CD4-positive, CD25-positive, alpha-beta regulatory T cell (primary cell): ENCODE data around the gene SEMA4F. TPM values are rescaled to one million over a fixed set of nuclear protein-coding genes. Genes with fewer than 3 reads are reported as not detected.

ENCODE experiments used
- ATAC-seq, 2 donors: fragments of 150-1000 bp; cut with Tn5 transposase; one replicate each; pipeline ENCODE4 v1.10.0; 2021; ENCODE audit warnings: low read depth in 2 of 2, moderate number of reproducible peaks in 2 of 2, moderate library complexity in 1 of 2
- DNase-seq, 3 donors: peaks; one replicate each; pipeline versions ENCODE4 v3.0.0 to v3.0.0-alpha.2; 2012 to 2022; ENCODE audit warnings: mixed read lengths in 1 of 3
- H3K27ac ChIP-seq: one replicate; pipeline ENCODE4 v1.7.0; 2013; ENCODE audit warnings: mild to moderate bottlenecking, low read length; ENCODE audit not compliant: insufficient read depth, poor library complexity, severe bottlenecking
- H3K27me3 ChIP-seq: one replicate; pipeline ENCODE4 v1.7.0; 2013; ENCODE audit warnings: low read length; ENCODE audit not compliant: control insufficient read depth, insufficient read depth
- H3K36me3 ChIP-seq: one replicate; pipeline ENCODE4 v1.7.0; 2013; ENCODE audit warnings: mild to moderate bottlenecking, low read length, moderate library complexity; ENCODE audit not compliant: control insufficient read depth, insufficient read depth
- H3K4me1 ChIP-seq: 2 replicates; pipeline ENCODE4 v1.7.0; 2013; ENCODE audit warnings: mild to moderate bottlenecking, low read length; ENCODE audit not compliant: insufficient read depth, control insufficient read depth, poor library complexity, severe bottlenecking
- H3K4me3 ChIP-seq: one replicate; pipeline ENCODE4 v1.7.0; 2013; ENCODE audit warnings: low read depth, mild to moderate bottlenecking, low read length, moderate library complexity
- H3K9me3 ChIP-seq, 2 experiments: 1 replicate in 1 of 2; 2 replicates in 1 of 2; pipeline ENCODE4 v1.7.0; 2013; ENCODE audit warnings: low read length in 2 of 2, mild to moderate bottlenecking in 1 of 2, moderate library complexity in 1 of 2; ENCODE audit not compliant: control insufficient read depth in 2 of 2
- H3K27ac Mint-ChIP-seq, 3 donors: one replicate each; pipeline ENCODE4 v1.8.0; 2020 to 2022; ENCODE audit warnings: mild to moderate bottlenecking in 3 of 3, mixed read lengths in 3 of 3, moderate library complexity in 2 of 3
- H3K27me3 Mint-ChIP-seq: one replicate; pipeline ENCODE4 v1.8.0; 2022; ENCODE audit warnings: mild to moderate bottlenecking, mixed read lengths
- H3K36me3 Mint-ChIP-seq: one replicate; pipeline ENCODE4 v1.8.0; 2020; ENCODE audit warnings: mixed read lengths
- H3K4me1 Mint-ChIP-seq, 4 donors: one replicate each; pipeline ENCODE4 v1.8.0; 2020 to 2022; ENCODE audit warnings: mixed read lengths in 4 of 4, mild to moderate bottlenecking in 1 of 4
- H3K4me3 Mint-ChIP-seq, 4 donors: one replicate each; pipeline ENCODE4 v1.8.0; 2020 to 2022; ENCODE audit warnings: mild to moderate bottlenecking in 4 of 4, mixed read lengths in 4 of 4, moderate library complexity in 3 of 4
- H3K9me3 Mint-ChIP-seq, 7 donors: one replicate each; pipeline ENCODE4 v1.8.0; 2020 to 2022; ENCODE audit warnings: mixed read lengths in 7 of 7, mild to moderate bottlenecking in 3 of 7, moderate library complexity in 2 of 7
- polyA plus RNA-seq, 4 donors: library from polyadenylated mRNA; unstranded; fragments of 300-500 nt; fragmentation: Illumina TruSeq; gene quantifications; one replicate each; pipeline ENCODE4 v1.2.3, GENCODE V29; 2021
- total RNA-seq: library from RNA; stranded (reverse); gene quantifications from one replicate; pipeline ENCODE4 v1.2.3, GENCODE V29; 2022

Gene SEMA4F, protein sequence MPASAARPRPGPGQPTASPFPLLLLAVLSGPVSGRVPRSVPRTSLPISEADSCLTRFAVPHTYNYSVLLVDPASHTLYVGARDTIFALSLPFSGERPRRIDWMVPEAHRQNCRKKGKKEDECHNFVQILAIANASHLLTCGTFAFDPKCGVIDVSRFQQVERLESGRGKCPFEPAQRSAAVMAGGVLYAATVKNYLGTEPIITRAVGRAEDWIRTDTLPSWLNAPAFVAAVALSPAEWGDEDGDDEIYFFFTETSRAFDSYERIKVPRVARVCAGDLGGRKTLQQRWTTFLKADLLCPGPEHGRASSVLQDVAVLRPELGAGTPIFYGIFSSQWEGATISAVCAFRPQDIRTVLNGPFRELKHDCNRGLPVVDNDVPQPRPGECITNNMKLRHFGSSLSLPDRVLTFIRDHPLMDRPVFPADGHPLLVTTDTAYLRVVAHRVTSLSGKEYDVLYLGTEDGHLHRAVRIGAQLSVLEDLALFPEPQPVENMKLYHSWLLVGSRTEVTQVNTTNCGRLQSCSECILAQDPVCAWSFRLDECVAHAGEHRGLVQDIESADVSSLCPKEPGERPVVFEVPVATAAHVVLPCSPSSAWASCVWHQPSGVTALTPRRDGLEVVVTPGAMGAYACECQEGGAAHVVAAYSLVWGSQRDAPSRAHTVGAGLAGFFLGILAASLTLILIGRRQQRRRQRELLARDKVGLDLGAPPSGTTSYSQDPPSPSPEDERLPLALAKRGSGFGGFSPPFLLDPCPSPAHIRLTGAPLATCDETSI
- 11.1 TPM for total RNA-seq
- polyA plus RNA-seq: 1 to 10 TPM; 7.3 to 10.0 (median 8.5) TPM

- Mint-ChIP-seq H3K4me1 (peaks cover 0 to 32% (median 24%) of the 10 kb centered on the region in 4 donors), H3K27ac (peak within 1 kb of the TSS; percentile 85 to 88 (median 87)), H3K4me3 (peak within 1 kb of the TSS; percentile 93 to 97 (median 95)), H3K36me3 (peaks cover 22% of the 10 kb centered on the region), H3K27me3 (peaks cover 4% of the 10 kb centered on the region), H3K9me3 (no peaks in the 10 kb centered on the region)
- DNase-seq (peak; percentile 92 to 96 (median 93)), ATAC-seq (peak; percentile 98 to 99)
- Histone ChIP-seq H3K36me3 (no peaks in the 10 kb centered on the region), H3K9me3 (no peaks in the 10 kb centered on the region), H3K4me3 (peak within 1 kb of the TSS; percentile 74), H3K27me3 (no peaks in the 10 kb centered on the region), H3K27ac (peak within 1 kb of the TSS; percentile 52), H3K4me1 (peaks cover 9% of the 10 kb centered on the region)
Observed at GRCh38 chr2:74653985-74654882, at the start of gene SEMA4F. Gene SEMA4F, plus strand, starts transcription at chr2:74654247. Its CDS starts 130 bp downstream, at chr2:74654377.

DNA sequence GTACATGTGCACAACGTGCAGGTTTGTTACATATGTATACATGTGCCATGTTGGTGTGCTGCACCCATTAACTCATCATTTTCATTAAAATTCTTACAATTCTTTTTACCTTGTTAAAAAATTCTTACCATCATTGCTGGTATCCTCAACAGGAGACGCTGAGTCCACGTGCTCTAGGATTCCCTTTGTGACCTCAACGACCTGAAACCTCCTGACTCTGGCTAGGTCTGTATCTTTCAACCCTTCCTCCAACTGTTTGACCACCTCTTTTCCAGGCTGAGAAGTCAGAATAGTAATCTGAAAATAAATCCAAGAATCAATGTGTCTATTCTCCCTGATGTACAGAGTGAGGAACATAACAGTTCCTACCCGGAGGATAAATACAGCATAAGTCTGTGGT lies 47.1 kb upstream of the SEMA4F start:
- Histone ChIP-seq H3K27me3 (peaks cover 29% of the 10 kb centered on the region), H3K36me3 (no peaks in the 10 kb centered on the region), H3K4me1 (no peaks in the 10 kb centered on the region), H3K27ac (no peak overlapping the region), H3K4me3 (no peak overlapping the region), H3K9me3 (no peaks in the 10 kb centered on the region)
- Mint-ChIP-seq H3K9me3 (peaks cover 0 to 3% (median 0%) of the 10 kb centered on the region in 7 donors), H3K4me3 (no peak overlapping the region), H3K36me3 (no peaks in the 10 kb centered on the region), H3K27ac (no peak overlapping the region), H3K4me1 (peaks cover 0 to 5% (median 1%) of the 10 kb centered on the region in 4 donors), H3K27me3 (peaks cover 61% of the 10 kb centered on the region)
- ATAC-seq (no peak), DNase-seq (no peak)

GRCh38 chr2:74617122-74617521 lies 36.9 kb upstream of the SEMA4F start:
- Mint-ChIP-seq H3K36me3 (no peaks in the 10 kb centered on the region), H3K27me3 (peaks cover 68% of the 10 kb centered on the region), H3K27ac (no peak overlapping the region), H3K4me1 (peaks cover 0 to 5% (median 0%) of the 10 kb centered on the region in 4 donors), H3K9me3 (peaks cover 0 to 1% (median 0%) of the 10 kb centered on the region in 7 donors), H3K4me3 (no peak overlapping the region)
- Histone ChIP-seq H3K27me3 (peaks cover 29% of the 10 kb centered on the region), H3K4me3 (no peak overlapping the region), H3K36me3 (no peaks in the 10 kb centered on the region), H3K9me3 (no peaks in the 10 kb centered on the region), H3K4me1 (no peaks in the 10 kb centered on the region), H3K27ac (no peak overlapping the region)
- ATAC-seq (no peak), DNase-seq (no peak)

DNA sequence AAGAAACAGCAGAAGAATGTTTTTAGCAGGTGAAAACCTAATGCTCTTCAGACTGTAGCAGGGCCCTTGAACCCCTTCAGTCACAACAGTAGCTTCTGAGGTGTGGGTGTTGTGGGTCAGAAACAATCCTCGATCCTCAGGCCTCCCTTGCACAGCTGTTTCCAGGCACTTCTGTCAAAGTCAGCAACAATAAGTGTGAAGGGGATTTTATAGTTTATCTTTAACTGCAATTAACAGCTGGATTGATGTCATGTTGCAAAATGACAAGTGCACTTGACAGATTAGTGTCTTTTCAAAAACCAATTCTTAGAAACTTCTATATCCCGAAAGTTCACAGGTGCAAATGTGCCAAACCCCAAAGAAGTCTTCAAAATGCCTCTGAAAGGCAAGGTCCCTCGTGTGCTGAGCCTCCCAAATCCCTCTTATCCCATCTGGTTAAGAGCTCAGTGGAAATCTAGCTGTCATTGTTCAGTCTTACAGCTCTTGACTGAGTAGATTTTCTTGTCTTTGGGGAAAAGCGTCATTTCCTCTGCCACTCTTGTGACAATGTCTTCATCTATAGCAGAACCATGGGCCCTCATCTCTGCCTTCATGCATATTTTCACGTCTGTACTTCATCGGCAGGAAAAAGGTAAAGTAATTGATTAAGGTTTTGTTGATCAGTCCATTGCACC lies 35.5 kb upstream of the SEMA4F start:
- no peaks in the 10 kb centered on the region for H3K36me3 ChIP-seq
- no peak overlapping the region for H3K4me3 Mint-ChIP-seq

DNA sequence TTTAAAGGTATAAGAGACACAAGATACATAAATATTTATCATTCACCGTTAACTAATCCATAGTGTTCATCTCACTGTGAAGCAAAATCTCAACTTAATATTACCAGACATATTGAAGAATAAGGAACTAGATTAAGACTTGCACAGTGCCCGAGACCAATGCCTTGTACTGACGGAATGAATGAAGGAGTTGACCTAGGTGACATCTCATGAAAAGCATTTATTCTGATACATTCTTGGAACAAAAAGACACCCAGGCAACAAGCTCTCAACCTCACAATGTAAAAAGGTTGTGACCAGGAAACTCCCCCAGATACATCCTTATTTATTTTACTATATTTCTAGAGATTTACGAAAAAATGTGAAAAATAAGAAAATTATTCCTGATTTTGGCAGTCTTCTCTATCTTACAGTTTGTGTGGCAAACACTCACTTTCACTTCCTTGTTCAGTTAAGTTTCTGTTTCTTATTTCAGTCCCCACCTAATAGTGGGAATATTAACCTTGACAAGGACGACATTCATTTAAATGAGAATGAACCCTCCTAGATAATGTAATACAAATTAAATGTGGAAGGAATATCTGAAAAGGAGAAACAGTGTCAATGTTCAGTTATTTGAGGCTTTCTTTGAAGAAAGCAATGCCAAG lies 34.3 kb upstream of the SEMA4F start:
- ATAC-seq: no peak
- H3K4me3 ChIP-seq: no peak overlapping the region
- peaks cover 0 to 5% (median 0%) of the 10 kb centered on the region in 4 donors for H3K4me1 Mint-ChIP-seq

More for the DNA sequence above, 35.5 kb upstream of the SEMA4F start:
- no peak for DNase-seq
- Mint-ChIP-seq H3K27me3 (peaks cover 55% of the 10 kb centered on the region), H3K27ac (no peak overlapping the region), H3K36me3 (no peaks in the 10 kb centered on the region), H3K9me3 (peaks cover 0 to 1% (median 0%) of the 10 kb centered on the region in 7 donors), H3K4me1 (peaks cover 0 to 5% (median 0%) of the 10 kb centered on the region in 4 donors)
- ATAC-seq: no peak
- Histone ChIP-seq H3K4me3 (no peak overlapping the region), H3K27me3 (peaks cover 21% of the 10 kb centered on the region), H3K9me3 (no peaks in the 10 kb centered on the region), H3K4me1 (no peaks in the 10 kb centered on the region), H3K27ac (no peak overlapping the region)

GRCh38 chr2:74620671-74621070 lies 33.4 kb upstream of the SEMA4F start:
- Mint-ChIP-seq H3K4me1 (peaks cover 0 to 5% (median 0%) of the 10 kb centered on the region in 4 donors), H3K36me3 (no peaks in the 10 kb centered on the region), H3K27ac (no peak overlapping the region), H3K27me3 (peaks cover 40% of the 10 kb centered on the region), H3K4me3 (no peak overlapping the region), H3K9me3 (peaks cover 0 to 2% (median 0%) of the 10 kb centered on the region in 7 donors)
- Histone ChIP-seq H3K27me3 (peaks cover 13% of the 10 kb centered on the region), H3K4me1 (no peaks in the 10 kb centered on the region), H3K36me3 (no peaks in the 10 kb centered on the region), H3K27ac (no peak overlapping the region), H3K9me3 (no peaks in the 10 kb centered on the region), H3K4me3 (no peak overlapping the region)
- no peak for DNase-seq
- no peak for ATAC-seq

More for the DNA sequence above, 34.3 kb upstream of the SEMA4F start:
- DNase-seq: no peak
- H3K9me3 ChIP-seq: no peaks in the 10 kb centered on the region
- Mint-ChIP-seq H3K36me3 (no peaks in the 10 kb centered on the region), H3K27ac (no peak overlapping the region), H3K27me3 (peaks cover 49% of the 10 kb centered on the region), H3K9me3 (peaks cover 0 to 2% (median 0%) of the 10 kb centered on the region in 7 donors), H3K4me3 (no peak overlapping the region)
- H3K36me3 ChIP-seq: no peaks in the 10 kb centered on the region
- no peaks in the 10 kb centered on the region for H3K4me1 ChIP-seq
- H3K27me3 ChIP-seq: peaks cover 12% of the 10 kb centered on the region
- no peak overlapping the region for H3K27ac ChIP-seq
